HG03469 (cell line): ENCODE results near the gene CLN5.

Experiments used
- ATAC-seq: cut with Tn5 transposase; IDR thresholded peaks from one replicate; pipeline ENCODE4 v1.9.1; 2021; ENCODE audit warnings: mild to moderate bottlenecking, moderate library complexity, moderate number of reproducible peaks; ENCODE audit not compliant: unreplicated experiment

The CLN5 gene

GRCh38 chr13:77016251-77016812, 24.5 kb downstream of the CLN5 start:
- no peak for ATAC-seq

GRCh38 chr13:77016888-77017623, 25.2 kb downstream of the CLN5 start:
- no peak for ATAC-seq

- no peak for ATAC-seq
Observed at GRCh38 chr13:77019756-77020155, 27.9 kb downstream of the CLN5 start.

- ATAC-seq: no peak
Observed at GRCh38 chr13:77022341-77022740, 30.5 kb downstream of the CLN5 start.

GRCh38 chr13:77026255-77026860, 34.5 kb downstream of the CLN5 start:
- peak; percentile 31 for ATAC-seq

GRCh38 chr13:77026861-77027621, 35.2 kb downstream of the CLN5 start, which contains the start of gene FBXL3:
FBXL3 (minus strand) TSS chr13:77027159; CDS start chr13:77021860, 5,299 bp downstream.
- peak; percentile 46 for ATAC-seq

GRCh38 chr13:77028202-77028601, 36.3 kb downstream of the CLN5 start:
- no peak for ATAC-seq

- ATAC-seq: no peak
Observed at GRCh38 chr13:77029436-77029835, 37.6 kb downstream of the CLN5 start.

- ATAC-seq: no peak
Observed at GRCh38 chr13:77031656-77032243, 39.9 kb downstream of the CLN5 start.

GRCh38 chr13:77033717-77034302, 41.9 kb downstream of the CLN5 start:
- ATAC-seq: no peak

GRCh38 chr13:77034881-77035280, 43.0 kb downstream of the CLN5 start:
- ATAC-seq: no peak

GRCh38 chr13:77036279-77036678, 44.4 kb downstream of the CLN5 start:
- no peak for ATAC-seq

GRCh38 chr13:77038907-77039480, 47.1 kb downstream of the CLN5 start:
- no peak for ATAC-seq

GRCh38 chr13:77040076-77040475, 48.2 kb downstream of the CLN5 start:
- ATAC-seq: no peak

- ATAC-seq: no peak
Observed at GRCh38 chr13:77040835-77041234, 49.0 kb downstream of the CLN5 start.

GRCh38 chr13:77042566-77043177, 50.8 kb downstream of the CLN5 start:
- no peak for ATAC-seq

- ATAC-seq: no peak
Observed at GRCh38 chr13:77047649-77048343, 55.9 kb downstream of the CLN5 start.

- ATAC-seq: no peak
Observed at GRCh38 chr13:77048681-77049080, 56.8 kb downstream of the CLN5 start.

GRCh38 chr13:77053192-77053591, 61.3 kb downstream of the CLN5 start:
- ATAC-seq: no peak
